Vagina (tissue), 2 donors: ENCODE data around the gene CFAP221. TPM values are rescaled to one million over a fixed set of nuclear protein-coding genes. Genes with fewer than 3 reads are reported as not detected.
"Not testable (repeated sequence)": the region's sequence is repeated elsewhere in the genome, so short reads cannot be mapped to it uniquely, and the experiment has no call there.

Experiments used
- DNase-seq, 2 donors: peaks; one replicate each; pipeline ENCODE4 v3.0.0-alpha.2; 2017; ENCODE audit errors: extremely low spot score in 2 of 2
- H3K27ac ChIP-seq: fragments of 200-600 bp; sonication (generic); one replicate; pipeline ENCODE4 v1.5.1; 2019
- H3K27me3 ChIP-seq: fragments of 200-600 bp; sonication (generic); one replicate; pipeline ENCODE4 v1.5.1; 2019
- H3K36me3 ChIP-seq, 2 donors: fragments of 200-600 bp; sonication (generic); one replicate each; pipeline ENCODE4 v1.5.1; 2017 to 2019
- H3K4me1 ChIP-seq: fragments of 200-600 bp; sonication (generic); one replicate; pipeline ENCODE4 v1.5.1; 2019
- H3K4me3 ChIP-seq, 2 donors: fragments of 200-600 bp; sonication (generic); 1 replicate in 1 of 2; 2 replicates in 1 of 2; pipeline ENCODE4 v1.5.1; 2016 to 2019
- H3K9me3 ChIP-seq: fragments of 200-600 bp; sonication (generic); one replicate; pipeline ENCODE4 v1.5.1; 2019
- POLR2A ChIP-seq, 2 donors: fragments of 450-650 bp; IDR thresholded peaks; one replicate each; pipeline ENCODE4 v1.6.1; 2017; ENCODE audit warnings: antibody characterized with exemption in 2 of 2, mild to moderate bottlenecking in 2 of 2, moderate library complexity in 2 of 2
- POLR2AphosphoS5 ChIP-seq, 2 donors: sonication (generic); formaldehyde crosslinking; IDR thresholded peaks; one replicate each; pipeline ENCODE4 v1.9.0; 2017; ENCODE audit warnings: antibody characterized with exemption in 2 of 2, mild to moderate bottlenecking in 2 of 2, low read depth in 1 of 2; ENCODE audit not compliant: insufficient read depth in 1 of 2
- intact Hi-C: fragments of 100-400 bp; cut with DNase I; formaldehyde crosslinking; loops from one replicate; pipeline ENCODE4 v1.15.1; 2023
- total RNA-seq: library from RNA; depleted of rRNA; stranded (reverse); fragments of >200 nt; gene quantifications from one replicate; pipeline ENCODE4 v1.2.3, GENCODE V29; 2016
- TF ChIP-seq, protein P1 (sequence below), 3 experiments: fragments of 450-650 bp in 2 of 3; fragments of 200-600 bp in 1 of 3; sonication (generic) in 1 of 3; IDR thresholded peaks; one replicate each; pipeline ENCODE4 v1.5.1; 2017 to 2019; ENCODE audit warnings: antibody characterized with exemption in 3 of 3, mild to moderate bottlenecking in 2 of 3, moderate library complexity in 2 of 3

CFAP221 gene
- total RNA-seq, 1 donor from 2014 or later, result 3.9 TPM

- H3K27me3 ChIP-seq, result no peaks in the 10 kb centered on the region
- no peaks in the 10 kb centered on the region for H3K4me1 ChIP-seq
- H3K4me3 ChIP-seq, result no peak overlapping the region
- no peaks in the 10 kb centered on the region for H3K9me3 ChIP-seq
- no peaks in the 10 kb centered on the region for H3K36me3 ChIP-seq
- DNase-seq, result no peak
- TF ChIP-seq POLR2AphosphoS5 (IDR thresholded peaks at IDR 0.05; ENCODE audit: insufficient read depth in 1 of 2, low read depth in 1 of 2), result no peak
- TF ChIP-seq POLR2A (IDR thresholded peaks at IDR 0.05), result no peak
- TF ChIP-seq, protein P1, sequence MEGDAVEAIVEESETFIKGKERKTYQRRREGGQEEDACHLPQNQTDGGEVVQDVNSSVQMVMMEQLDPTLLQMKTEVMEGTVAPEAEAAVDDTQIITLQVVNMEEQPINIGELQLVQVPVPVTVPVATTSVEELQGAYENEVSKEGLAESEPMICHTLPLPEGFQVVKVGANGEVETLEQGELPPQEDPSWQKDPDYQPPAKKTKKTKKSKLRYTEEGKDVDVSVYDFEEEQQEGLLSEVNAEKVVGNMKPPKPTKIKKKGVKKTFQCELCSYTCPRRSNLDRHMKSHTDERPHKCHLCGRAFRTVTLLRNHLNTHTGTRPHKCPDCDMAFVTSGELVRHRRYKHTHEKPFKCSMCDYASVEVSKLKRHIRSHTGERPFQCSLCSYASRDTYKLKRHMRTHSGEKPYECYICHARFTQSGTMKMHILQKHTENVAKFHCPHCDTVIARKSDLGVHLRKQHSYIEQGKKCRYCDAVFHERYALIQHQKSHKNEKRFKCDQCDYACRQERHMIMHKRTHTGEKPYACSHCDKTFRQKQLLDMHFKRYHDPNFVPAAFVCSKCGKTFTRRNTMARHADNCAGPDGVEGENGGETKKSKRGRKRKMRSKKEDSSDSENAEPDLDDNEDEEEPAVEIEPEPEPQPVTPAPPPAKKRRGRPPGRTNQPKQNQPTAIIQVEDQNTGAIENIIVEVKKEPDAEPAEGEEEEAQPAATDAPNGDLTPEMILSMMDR (IDR thresholded peaks at IDR 0.05), result no peak
- intact Hi-C loops, result no loop called here
- H3K27ac ChIP-seq, result no peak overlapping the region
Observed at GRCh38 chr2:119605096-119605495, 60.8 kb downstream of the CFAP221 start.

DNA sequence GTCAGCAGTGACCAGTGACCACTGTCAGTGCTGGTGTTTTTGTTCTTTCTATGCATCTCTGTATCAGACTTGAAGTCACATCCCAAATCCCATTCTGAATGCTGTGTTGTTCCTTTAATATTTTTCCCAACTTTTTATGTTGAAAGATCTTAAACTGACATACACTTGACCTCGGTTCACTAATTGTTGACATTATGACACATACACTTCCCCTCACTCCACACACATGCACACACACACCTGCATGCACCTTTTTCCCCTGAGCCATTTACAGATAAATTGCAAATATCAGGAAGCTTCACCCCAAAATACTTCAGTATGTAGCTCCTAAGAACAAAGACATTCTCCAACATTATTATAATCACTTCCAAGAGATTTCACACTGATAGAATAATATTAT, 62.4 kb downstream of the CFAP221 start:
- H3K4me3 ChIP-seq, result no peak overlapping the region
- H3K27ac ChIP-seq, result no peak overlapping the region
- TF ChIP-seq, protein P1 (IDR thresholded peaks at IDR 0.05), result no peak
- TF ChIP-seq POLR2AphosphoS5 (IDR thresholded peaks at IDR 0.05; ENCODE audit: insufficient read depth in 1 of 2, low read depth in 1 of 2), result no peak
- TF ChIP-seq POLR2A (IDR thresholded peaks at IDR 0.05), result no peak
- intact Hi-C loops, result no loop called here
- no peak for DNase-seq
- H3K4me1 ChIP-seq, result no peaks in the 10 kb centered on the region
- H3K9me3 ChIP-seq, result no peaks in the 10 kb centered on the region
- no peaks in the 10 kb centered on the region for H3K27me3 ChIP-seq
- no peaks in the 10 kb centered on the region for H3K36me3 ChIP-seq

DNA sequence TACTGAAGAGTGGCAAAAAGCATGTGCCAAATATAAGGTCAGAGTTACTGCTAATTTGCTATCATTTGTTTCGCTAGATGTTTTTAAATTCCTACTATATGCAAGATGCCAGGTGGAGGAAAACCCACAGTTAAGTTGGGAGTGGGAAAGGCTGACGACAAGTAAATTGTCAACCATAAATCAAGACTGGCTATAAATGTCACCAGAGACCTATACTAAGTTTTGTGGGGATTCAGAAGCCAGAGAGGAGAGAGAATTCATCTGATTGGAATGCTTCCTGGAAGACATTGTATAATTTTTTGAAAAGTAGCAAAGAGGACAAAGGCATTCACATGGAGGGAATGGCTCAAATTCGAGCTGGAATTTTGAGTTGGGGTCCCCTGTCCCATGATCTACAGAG, 64.3 kb downstream of the CFAP221 start:
- H3K4me3 ChIP-seq, result no peak overlapping the region
- TF ChIP-seq POLR2AphosphoS5 (IDR thresholded peaks at IDR 0.05; ENCODE audit: insufficient read depth in 1 of 2, low read depth in 1 of 2) (no peak), POLR2A (IDR thresholded peaks at IDR 0.05) (no peak)
- TF ChIP-seq, protein P1 (IDR thresholded peaks at IDR 0.05), result no peak
- no peaks in the 10 kb centered on the region for H3K36me3 ChIP-seq
- peaks cover 2% of the 10 kb centered on the region for H3K9me3 ChIP-seq
- no peak for DNase-seq
- no peaks in the 10 kb centered on the region for H3K27me3 ChIP-seq
- H3K27ac ChIP-seq, result no peak overlapping the region
- H3K4me1 ChIP-seq, result no peaks in the 10 kb centered on the region
- intact Hi-C loops, result no loop called here

- H3K27me3 ChIP-seq, result no peaks in the 10 kb centered on the region
- no peaks in the 10 kb centered on the region for H3K4me1 ChIP-seq
- peaks cover 9% of the 10 kb centered on the region for H3K9me3 ChIP-seq
- DNase-seq, result no peak
- no peak for TF ChIP-seq POLR2AphosphoS5 (IDR thresholded peaks at IDR 0.05; ENCODE audit: insufficient read depth in 1 of 2, low read depth in 1 of 2)
- H3K4me3 ChIP-seq, result no peak overlapping the region
- intact Hi-C loops, result no loop called here
- H3K27ac ChIP-seq, result no peak overlapping the region
- no peaks in the 10 kb centered on the region for H3K36me3 ChIP-seq
Observed at GRCh38 chr2:119609337-119609736, 65.1 kb downstream of the CFAP221 start.

DNA sequence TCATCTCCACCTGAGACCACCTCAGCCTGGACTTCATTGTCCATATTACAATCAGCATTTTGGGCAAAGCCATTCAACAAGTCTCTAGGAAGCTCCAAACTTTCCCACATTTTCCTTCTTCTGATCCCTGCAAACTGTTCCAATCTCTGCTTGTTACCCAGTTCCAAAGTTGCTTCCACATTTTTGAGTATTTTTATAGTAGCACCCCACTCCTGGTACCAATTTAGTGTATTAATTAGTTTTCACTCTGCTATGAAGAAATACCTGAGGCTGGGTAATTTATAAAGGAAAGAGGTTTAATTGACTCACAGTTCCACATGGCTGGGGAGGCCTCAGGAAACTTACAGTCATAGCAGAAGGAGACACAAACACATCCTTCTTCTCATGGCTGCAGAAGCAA, 69.9 kb downstream of the CFAP221 start:
- H3K27ac ChIP-seq, intact Hi-C loops, H3K36me3 ChIP-seq, H3K4me1 ChIP-seq, H3K27me3 ChIP-seq, H3K4me3 ChIP-seq, H3K9me3 ChIP-seq, DNase-seq: not testable (repeated sequence)

DNA sequence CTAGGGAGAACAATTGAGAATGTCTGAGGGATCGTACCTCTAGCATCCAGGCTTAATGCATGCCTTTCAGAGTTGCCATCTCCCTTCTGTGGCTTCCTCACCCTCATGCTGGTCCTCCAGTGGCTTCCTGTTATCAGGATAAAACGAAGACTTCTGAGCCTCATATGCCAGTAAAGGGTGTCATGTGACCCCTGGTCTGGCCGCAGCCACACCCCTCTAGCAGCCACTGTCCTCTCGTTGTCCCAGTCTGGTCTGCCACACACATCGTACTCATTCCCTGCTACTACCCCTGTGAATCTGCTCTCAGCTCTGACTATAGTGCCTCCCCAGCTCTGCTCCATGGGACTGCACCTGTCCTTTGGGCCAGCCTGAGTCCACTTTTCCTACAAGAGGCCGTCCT, 72.2 kb downstream of the CFAP221 start:
- Histone ChIP-seq H3K27ac (no peak overlapping the region), H3K4me3 (no peak overlapping the region), H3K27me3 (no peaks in the 10 kb centered on the region), H3K4me1 (no peaks in the 10 kb centered on the region), H3K36me3 (no peaks in the 10 kb centered on the region), H3K9me3 (peaks cover 9% of the 10 kb centered on the region)
- no peak for DNase-seq
- TF ChIP-seq POLR2A (IDR thresholded peaks at IDR 0.05) (no peak), POLR2AphosphoS5 (IDR thresholded peaks at IDR 0.05; ENCODE audit: insufficient read depth in 1 of 2, low read depth in 1 of 2) (no peak)
- TF ChIP-seq, protein P1 (IDR thresholded peaks at IDR 0.05), result no peak
- intact Hi-C loops, result no loop called here
